Loucy (cell line): ENCODE measurements around the gene GPER1.

Experiments
- H2AFZ ChIP-seq: fragments of 200-600 bp; sonication (generic); 2 replicates; pipeline ENCODE4 v1.6.0; 2016; ENCODE audit warnings: antibody characterized with exemption, mild to moderate bottlenecking, low read length, moderate library complexity
- H3F3A ChIP-seq: fragments of 200-600 bp; 2 replicates; pipeline ENCODE4 v1.6.0; 2016; ENCODE audit warnings: antibody characterized with exemption, low read depth, mild to moderate bottlenecking
- H3K27me3 ChIP-seq: fragments of 200-600 bp; sonication (generic); 2 replicates; pipeline ENCODE4 v1.6.1; 2014; ENCODE audit warnings: low read length, mild to moderate bottlenecking; ENCODE audit not compliant: insufficient read depth, poor library complexity, severe bottlenecking
- H3K36me3 ChIP-seq: fragments of 200-600 bp; sonication (generic); 2 replicates; pipeline ENCODE4 v1.6.1; 2016; ENCODE audit warnings: low read length; ENCODE audit not compliant: insufficient read depth
- H3K4me1 ChIP-seq: fragments of 200-600 bp; sonication (generic); 2 replicates; pipeline ENCODE4 v1.5.1; 2014; ENCODE audit warnings: low read length, mild to moderate bottlenecking; ENCODE audit not compliant: insufficient read depth, poor library complexity, severe bottlenecking
- H3K4me2 ChIP-seq: fragments of 200-600 bp; sonication (generic); 2 replicates; pipeline ENCODE4 v1.6.0; 2014; ENCODE audit warnings: antibody characterized with exemption, low read length, low read depth, mild to moderate bottlenecking; ENCODE audit not compliant: poor library complexity, severe bottlenecking
- H3K4me3 ChIP-seq: fragments of 200-600 bp; sonication (generic); 2 replicates; pipeline ENCODE4 v1.5.1; 2014; ENCODE audit warnings: low read length, mild to moderate bottlenecking, mixed read lengths; ENCODE audit not compliant: poor library complexity, severe bottlenecking
- H3K79me2 ChIP-seq: fragments of 200-600 bp; sonication (generic); 2 replicates; pipeline ENCODE4 v1.6.1; 2014; ENCODE audit warnings: low read length; ENCODE audit not compliant: insufficient read depth
- H3K9ac ChIP-seq: fragments of 200-600 bp; sonication (generic); 2 replicates; pipeline ENCODE4 v1.6.0; 2014; ENCODE audit warnings: mild to moderate bottlenecking, low read depth, low read length, moderate library complexity; ENCODE audit not compliant: poor library complexity, severe bottlenecking
- H3K9me2 ChIP-seq: fragments of 200-600 bp; sonication (generic); replicated peaks from 2 replicates; pipeline ENCODE4 v1.6.1; 2016; ENCODE audit warnings: low read depth, low read length, mixed read lengths
- H3K9me3 ChIP-seq: fragments of 200-600 bp; sonication (generic); 2 replicates; pipeline ENCODE4 v1.6.1; 2014; ENCODE audit warnings: mild to moderate bottlenecking, antibody characterized with exemption, low read length, low read depth; ENCODE audit not compliant: insufficient read depth
- H4K20me1 ChIP-seq: fragments of 200-600 bp; sonication (generic); 2 replicates; pipeline ENCODE4 v1.6.0; 2014; ENCODE audit warnings: antibody characterized with exemption, low read length, mild to moderate bottlenecking; ENCODE audit not compliant: insufficient read depth, poor library complexity, severe bottlenecking
- CTCF ChIP-seq: fragments of 200-600 bp; sonication (generic); conservative IDR thresholded peaks from 2 replicates; pipeline ENCODE4 v1.5.1; 2014; ENCODE audit warnings: mild to moderate bottlenecking, antibody characterized with exemption, low read length
- EZH2phosphoT487 ChIP-seq: fragments of 200-600 bp; IDR thresholded peaks from 2 replicates; pipeline ENCODE4 v1.6.1; 2018; ENCODE audit warnings: antibody characterized with exemption, mild to moderate bottlenecking, moderate library complexity, borderline replicate concordance

The GPER1 gene

GRCh38 chr7:1092806-1093501 is 5.0 kb downstream of the GPER1 start:
- no peaks in the 10 kb centered on the region for H3K9me3 ChIP-seq
- H3K4me2 ChIP-seq = no peak overlapping the region
- H3K36me3 ChIP-seq = no peaks in the 10 kb centered on the region
- no peaks in the 10 kb centered on the region for H3K27me3 ChIP-seq
- no peaks in the 10 kb centered on the region for H3K4me1 ChIP-seq
- H3K9ac ChIP-seq = no peak overlapping the region
- H3K9me2 ChIP-seq = no peaks in the 10 kb centered on the region
- H2AFZ ChIP-seq = no peak overlapping the region
- H3K79me2 ChIP-seq = no peaks in the 10 kb centered on the region
- TF ChIP-seq EZH2phosphoT487 (no peak), CTCF (no peak)
- no peaks in the 10 kb centered on the region for H4K20me1 ChIP-seq
- no peaks in the 10 kb centered on the region for H3F3A ChIP-seq
- no peak overlapping the region for H3K4me3 ChIP-seq

GRCh38 chr7:1093502-1093843 is 5.6 kb downstream of the GPER1 start:
- Histone ChIP-seq H3K4me2 (no peak overlapping the region), H3F3A (no peaks in the 10 kb centered on the region), H3K4me1 (no peaks in the 10 kb centered on the region), H3K4me3 (no peak overlapping the region), H3K27me3 (no peaks in the 10 kb centered on the region), H3K9me2 (no peaks in the 10 kb centered on the region), H2AFZ (no peak overlapping the region), H3K79me2 (no peaks in the 10 kb centered on the region), H3K36me3 (no peaks in the 10 kb centered on the region), H3K9me3 (no peaks in the 10 kb centered on the region), H3K9ac (no peak overlapping the region), H4K20me1 (no peaks in the 10 kb centered on the region)
- no peak for TF ChIP-seq CTCF
- TF ChIP-seq EZH2phosphoT487 = no peak

GRCh38 chr7:1093916-1094508 is 6.1 kb downstream of the GPER1 start:
- Histone ChIP-seq H3K36me3 (no peaks in the 10 kb centered on the region), H3K4me1 (no peaks in the 10 kb centered on the region), H3K9me2 (no peaks in the 10 kb centered on the region), H3K4me3 (no peak overlapping the region), H3K27me3 (no peaks in the 10 kb centered on the region), H3K79me2 (no peaks in the 10 kb centered on the region), H3K9ac (no peak overlapping the region), H3K4me2 (no peak overlapping the region), H3F3A (no peaks in the 10 kb centered on the region), H3K9me3 (no peaks in the 10 kb centered on the region), H2AFZ (no peak overlapping the region), H4K20me1 (no peaks in the 10 kb centered on the region)
- no peak for TF ChIP-seq CTCF
- TF ChIP-seq EZH2phosphoT487 = no peak
